Sciatic nerve (tissue), 2 donors: ENCODE results near the gene CGB7. TPM values are rescaled to one million over a fixed set of nuclear protein-coding genes. Genes with fewer than 3 reads are reported as not detected.
"Not testable (repeated sequence)": the region's sequence is repeated elsewhere in the genome, so short reads cannot be mapped to it uniquely, and the experiment has no call there.

Experiments used
- ATAC-seq: fragments of 200-7000 bp; cut with Tn5 transposase; one replicate; pipeline ENCODE4 v1.9.1; 2020; ENCODE audit warnings: mild to moderate bottlenecking, moderate library complexity
- DNase-seq: peaks from one replicate; pipeline ENCODE4 v3.0.0-alpha.2; 2020; ENCODE audit warnings: low spot score
- intact Hi-C: fragments of 100-400 bp; cut with DNase I; formaldehyde crosslinking; loops from one replicate; pipeline ENCODE4 v1.14.2; 2022
- total RNA-seq: library from RNA; stranded (reverse); fragmentation: NEBNext Ultra II Directional; extraction: Animal tissue kit (Norgen Biotek cat#: 25700); gene quantifications from one replicate; pipeline ENCODE4 v1.2.1, GENCODE V29; 2021
- donor health status: DM: no; HTN: no; CAD: no.
- donor health status: DM: no; HTN: no; CAD: no.

Gene CGB7
- total RNA-seq, 1 donor from 2014 or later: not detected

GRCh38 chr19:49020931-49021895, 36.3 kb downstream of the CGB7 start:
- DNase-seq (no peak), ATAC-seq (no peak)
- intact Hi-C loops: no loop called here

- intact Hi-C loops: no loop called here
- no peak for DNase-seq
- no peak for ATAC-seq
Observed at GRCh38 chr19:49020342-49020741, 37.2 kb downstream of the CGB7 start.

GRCh38 chr19:49019242-49019932, 38.2 kb downstream of the CGB7 start:
- ATAC-seq: peak; percentile 71
- peak; percentile 71 for DNase-seq
- intact Hi-C loops: no loop called here

- ATAC-seq: peak; percentile 20
- DNase-seq, intact Hi-C loops: not testable (repeated sequence)
Observed at GRCh38 chr19:49018388-49019241, 38.9 kb downstream of the CGB7 start.

GRCh38 chr19:49017666-49018351, 39.7 kb downstream of the CGB7 start:
- DNase-seq (no peak), ATAC-seq (peak; percentile 52)
- intact Hi-C loops: no loop called here

GRCh38 chr19:49017041-49017665, 40.4 kb downstream of the CGB7 start, which contains the start of gene LHB:
Gene LHB, minus strand, starts transcription at chr19:49017091. Its CDS starts 10 bp downstream, at chr19:49017081.
- no peak for DNase-seq
- no peak for ATAC-seq
- intact Hi-C loops: no loop called here

GRCh38 chr19:49016067-49016839, 41.3 kb downstream of the CGB7 start:
- DNase-seq (no peak), ATAC-seq (no peak)
- intact Hi-C loops: no loop called here

- intact Hi-C loops: no loop called here
- ATAC-seq: no peak
- DNase-seq: no peak
Observed at GRCh38 chr19:49014870-49015255, 42.7 kb downstream of the CGB7 start.

GRCh38 chr19:49014123-49014869, 43.3 kb downstream of the CGB7 start:
- intact Hi-C loops: no loop called here
- no peak for DNase-seq
- no peak for ATAC-seq

GRCh38 chr19:49011194-49011593, 46.4 kb downstream of the CGB7 start:
- intact Hi-C loops: no loop called here
- ATAC-seq (no peak), DNase-seq (no peak)

GRCh38 chr19:49010453-49010852, 47.1 kb downstream of the CGB7 start:
- ATAC-seq: no peak
- intact Hi-C loops: no loop called here
- DNase-seq: no peak

GRCh38 chr19:49009828-49010227, 47.7 kb downstream of the CGB7 start:
- DNase-seq (no peak), ATAC-seq (no peak)
- intact Hi-C loops: no loop called here

- DNase-seq (no peak), ATAC-seq (no peak)
- intact Hi-C loops: no loop called here
Observed at GRCh38 chr19:49006905-49007304, 50.6 kb downstream of the CGB7 start.

- ATAC-seq (no peak), DNase-seq (no peak)
- intact Hi-C loops: no loop called here
Observed at GRCh38 chr19:49004964-49005614, 52.5 kb downstream of the CGB7 start.
